ENCODE results near the gene PARD3B. TPM values are rescaled to one million over a fixed set of nuclear protein-coding genes. Genes with fewer than 3 reads are reported as not detected.

Gene PARD3B
- polyA plus RNA-seq, 10 donors = 6.5 to 10.2 (median 7.4) TPM

- no peak for DNase-seq
Observed at GRCh38 chr2:205557873-205558272, 1012.6 kb downstream of the PARD3B start.

GRCh38 chr2:205561441-205561840, 1016.2 kb downstream of the PARD3B start:
- no peak for DNase-seq

- DNase-seq = no peak
Observed at GRCh38 chr2:205563646-205564045, 1018.4 kb downstream of the PARD3B start.

- DNase-seq = peak in 1 of 3 donors; percentile 37
Observed at GRCh38 chr2:205564346-205565141, 1019.3 kb downstream of the PARD3B start.

- peak in 1 of 3 donors; percentile 37 for DNase-seq
Observed at GRCh38 chr2:205565142-205565522, 1019.9 kb downstream of the PARD3B start.

GRCh38 chr2:205566606-205567168, 1021.4 kb downstream of the PARD3B start:
- DNase-seq = no peak

- DNase-seq = no peak
Observed at GRCh38 chr2:205568620-205569019, 1023.3 kb downstream of the PARD3B start.

GRCh38 chr2:205570648-205571047, 1025.4 kb downstream of the PARD3B start:
- no peak for DNase-seq

GRCh38 chr2:205571360-205571959, 1026.2 kb downstream of the PARD3B start:
- no peak for DNase-seq

GRCh38 chr2:205574001-205574400, 1028.7 kb downstream of the PARD3B start:
- peak in 1 of 3 donors; percentile 69 for DNase-seq

- DNase-seq = no peak
Observed at GRCh38 chr2:205579335-205579734, 1034.1 kb downstream of the PARD3B start.

- no peak for DNase-seq
Observed at GRCh38 chr2:205580212-205580987, 1035.1 kb downstream of the PARD3B start.

GRCh38 chr2:205582366-205582765, 1037.1 kb downstream of the PARD3B start:
- DNase-seq = no peak

GRCh38 chr2:205585449-205586383, 1040.4 kb downstream of the PARD3B start:
- DNase-seq = peak; percentile 31 to 48 (median 42)

GRCh38 chr2:205586626-205587025, 1041.4 kb downstream of the PARD3B start:
- DNase-seq = no peak

- no peak for DNase-seq
Observed at GRCh38 chr2:205589479-205589878, 1044.2 kb downstream of the PARD3B start.

- DNase-seq = peak in 2 of 3 donors; percentile 22 to 83
Observed at GRCh38 chr2:205590759-205591158, 1045.5 kb downstream of the PARD3B start.

GRCh38 chr2:205593891-205594290, 1048.6 kb downstream of the PARD3B start:
- DNase-seq = no peak

- DNase-seq = no peak
Observed at GRCh38 chr2:205596581-205596980, 1051.3 kb downstream of the PARD3B start.

- DNase-seq = no peak
Observed at GRCh38 chr2:205605638-205606304, 1060.5 kb downstream of the PARD3B start.
